Ectodermal cell (in vitro differentiated cells): ENCODE data around the gene RBM4B.
A peak's percentile ranks its signal among the peaks of the same experiment; 100 is the strongest.

Experiments
- H3K27ac ChIP-seq: 2 replicates; pipeline ENCODE4 v1.7.0; 2013; ENCODE audit warnings: mild to moderate bottlenecking, low read depth, low read length; ENCODE audit not compliant: insufficient read depth, poor library complexity, severe bottlenecking
- H3K27me3 ChIP-seq: 2 replicates; pipeline ENCODE4 v1.7.0; 2013; ENCODE audit warnings: mild to moderate bottlenecking, low read length; ENCODE audit not compliant: insufficient read depth, control insufficient read depth, poor library complexity, severe bottlenecking
- H3K36me3 ChIP-seq: one replicate; pipeline ENCODE4 v1.7.0; 2013; ENCODE audit warnings: low read length; ENCODE audit not compliant: control insufficient read depth, insufficient read depth
- H3K4me1 ChIP-seq: one replicate; pipeline ENCODE4 v1.7.0; 2013; ENCODE audit warnings: low read length; ENCODE audit not compliant: control insufficient read depth, insufficient read depth
- H3K4me3 ChIP-seq: 2 replicates; pipeline ENCODE4 v1.7.0; 2013; ENCODE audit warnings: low read depth, low read length, control low read depth; ENCODE audit not compliant: insufficient read depth
- H3K9me3 ChIP-seq: 2 replicates; pipeline ENCODE4 v1.7.0; 2013; ENCODE audit warnings: mild to moderate bottlenecking, low read length, moderate library complexity; ENCODE audit not compliant: control insufficient read depth
- WGBS, 2 experiments: methylation state at CpG; one replicate each; pipeline ENCODE4 v1.1.7; 2013; ENCODE audit warnings: missing lambda C conversion rate in 2 of 2; 5-methylcytosine and 5-hydroxymethylcytosine counted together

The RBM4B gene

GRCh38 chr11:66674964-66675602, 2.6 kb downstream of the RBM4B start:
- H3K4me1 ChIP-seq, result peaks cover 7% of the 10 kb centered on the region
- no peak overlapping the region for H3K27ac ChIP-seq
- no peaks in the 10 kb centered on the region for H3K27me3 ChIP-seq
- peak overlapping the region; percentile 18 for H3K4me3 ChIP-seq
- H3K36me3 ChIP-seq, result no peaks in the 10 kb centered on the region
- 95 to 100% methylated on average over 1 to 2 of the region's 2 CpGs for WGBS, 2 experiments
- no peaks in the 10 kb centered on the region for H3K9me3 ChIP-seq

GRCh38 chr11:66670816-66671215, 6.9 kb downstream of the RBM4B start:
- Histone ChIP-seq H3K36me3 (peaks cover 18% of the 10 kb centered on the region), H3K4me1 (no peaks in the 10 kb centered on the region), H3K27ac (no peak overlapping the region), H3K27me3 (no peaks in the 10 kb centered on the region), H3K4me3 (no peak overlapping the region), H3K9me3 (no peaks in the 10 kb centered on the region)
- WGBS, 2 experiments, result 87 to 90% methylated on average over 5 of the region's 5 CpGs

- H3K4me1 ChIP-seq, result no peaks in the 10 kb centered on the region
- peaks cover 37% of the 10 kb centered on the region for H3K36me3 ChIP-seq
- H3K27me3 ChIP-seq, result no peaks in the 10 kb centered on the region
- 95 to 98% methylated on average over 11 of the region's 11 CpGs for whole genome bisulfite sequencing, 2 experiments
- no peaks in the 10 kb centered on the region for H3K9me3 ChIP-seq
- H3K27ac ChIP-seq, result no peak overlapping the region
- no peak overlapping the region for H3K4me3 ChIP-seq
Observed at GRCh38 chr11:66665369-66665768, 12.3 kb downstream of the RBM4B start.

- Histone ChIP-seq H3K9me3 (no peaks in the 10 kb centered on the region), H3K36me3 (peaks cover 37% of the 10 kb centered on the region), H3K27me3 (no peaks in the 10 kb centered on the region), H3K4me3 (no peak overlapping the region), H3K4me1 (no peaks in the 10 kb centered on the region), H3K27ac (no peak overlapping the region)
- 88 to 100% methylated on average over 1 of the region's 1 CpG for WGBS, 2 experiments
Observed at GRCh38 chr11:66663741-66664296, 13.9 kb downstream of the RBM4B start.

- no peaks in the 10 kb centered on the region for H3K9me3 ChIP-seq
- no peak overlapping the region for H3K4me3 ChIP-seq
- H3K27ac ChIP-seq, result no peak overlapping the region
- 94 to 95% methylated on average over 2 of the region's 2 CpGs for WGBS, 2 experiments
- H3K4me1 ChIP-seq, result no peaks in the 10 kb centered on the region
- H3K27me3 ChIP-seq, result no peaks in the 10 kb centered on the region
- H3K36me3 ChIP-seq, result peaks cover 44% of the 10 kb centered on the region
Observed at GRCh38 chr11:66659763-66660162, 17.9 kb downstream of the RBM4B start.

- Histone ChIP-seq H3K9me3 (no peaks in the 10 kb centered on the region), H3K4me3 (no peak overlapping the region), H3K27me3 (no peaks in the 10 kb centered on the region), H3K36me3 (peaks cover 50% of the 10 kb centered on the region), H3K4me1 (no peaks in the 10 kb centered on the region), H3K27ac (no peak overlapping the region)
- 96% methylated on average over 6 of the region's 6 CpGs for WGBS, 2 experiments
Observed at GRCh38 chr11:66653123-66653522, 24.6 kb downstream of the RBM4B start.

- Histone ChIP-seq H3K9me3 (no peaks in the 10 kb centered on the region), H3K36me3 (peaks cover 45% of the 10 kb centered on the region), H3K27ac (no peak overlapping the region), H3K4me1 (no peaks in the 10 kb centered on the region), H3K27me3 (no peaks in the 10 kb centered on the region), H3K4me3 (no peak overlapping the region)
- 93 to 95% methylated on average over 7 of the region's 7 CpGs for WGBS, 2 experiments
Observed at GRCh38 chr11:66652651-66653050, 25.0 kb downstream of the RBM4B start.

GRCh38 chr11:66651016-66651415, 26.7 kb downstream of the RBM4B start:
- no peaks in the 10 kb centered on the region for H3K9me3 ChIP-seq
- H3K36me3 ChIP-seq, result peaks cover 49% of the 10 kb centered on the region
- no peak overlapping the region for H3K4me3 ChIP-seq
- H3K27me3 ChIP-seq, result no peaks in the 10 kb centered on the region
- H3K4me1 ChIP-seq, result no peaks in the 10 kb centered on the region
- 85 to 100% methylated on average over 2 of the region's 2 CpGs for WGBS, 2 experiments
- no peak overlapping the region for H3K27ac ChIP-seq

GRCh38 chr11:66649903-66650302, 27.8 kb downstream of the RBM4B start:
- Histone ChIP-seq H3K27ac (no peak overlapping the region), H3K4me3 (no peak overlapping the region), H3K36me3 (peaks cover 53% of the 10 kb centered on the region), H3K9me3 (no peaks in the 10 kb centered on the region), H3K27me3 (no peaks in the 10 kb centered on the region), H3K4me1 (no peaks in the 10 kb centered on the region)
- WGBS, 2 experiments, result 97 to 98% methylated on average over 5 of the region's 5 CpGs

- WGBS, 2 experiments, result 94% methylated on average over 4 of the region's 4 CpGs
- H3K9me3 ChIP-seq, result no peaks in the 10 kb centered on the region
- no peak overlapping the region for H3K4me3 ChIP-seq
- peaks cover 60% of the 10 kb centered on the region for H3K36me3 ChIP-seq
- H3K27me3 ChIP-seq, result no peaks in the 10 kb centered on the region
- peaks cover 27% of the 10 kb centered on the region for H3K4me1 ChIP-seq
- no peak overlapping the region for H3K27ac ChIP-seq
Observed at GRCh38 chr11:66646828-66647227, 30.9 kb downstream of the RBM4B start.
